HFF-Myc (cell line): Measurements from ENCODE around the gene IMPA2.

Source experiments
- DNase-seq: peaks from one replicate; pipeline ENCODE4 v3.0.0-alpha.2; 2011; ENCODE audit warnings: low read depth; ENCODE audit errors: extremely low read depth
- H3K4me3 ChIP-seq: replicated peaks from 2 replicates; pipeline ENCODE4 v1.5.1; 2011; ENCODE audit warnings: low read depth, mild to moderate bottlenecking, control low read depth, low read length
- TF ChIP-seq, protein P1 (sequence below): IDR thresholded peaks from 2 replicates; pipeline ENCODE4 v1.5.1; 2012; ENCODE audit warnings: mild to moderate bottlenecking, low read depth, low read length, control low read depth; ENCODE audit errors: missing control alignments

IMPA2 gene

DNA sequence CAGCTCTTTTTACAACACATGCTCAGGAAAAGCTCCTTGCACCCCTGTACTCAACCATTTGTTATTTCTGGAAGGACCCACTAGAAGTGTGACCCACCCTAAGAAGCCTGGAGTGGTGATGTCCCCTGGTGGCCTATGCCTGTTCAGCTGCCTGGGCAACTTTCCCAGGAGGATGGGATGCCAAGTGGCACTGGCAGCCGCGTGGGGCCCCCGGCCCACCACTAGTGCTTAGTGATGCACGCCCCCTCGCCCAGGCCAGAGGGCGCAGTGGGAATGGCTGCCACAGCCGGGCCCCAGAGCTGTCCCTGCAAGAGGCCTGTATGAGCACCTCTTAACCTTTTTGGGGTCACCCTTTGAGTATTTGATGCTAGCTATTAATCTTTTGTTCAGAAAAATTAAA lies 18.1 kb downstream of the IMPA2 start:
- no peak overlapping the region for H3K4me3 ChIP-seq
- no peak for DNase-seq
- TF ChIP-seq, protein P1, sequence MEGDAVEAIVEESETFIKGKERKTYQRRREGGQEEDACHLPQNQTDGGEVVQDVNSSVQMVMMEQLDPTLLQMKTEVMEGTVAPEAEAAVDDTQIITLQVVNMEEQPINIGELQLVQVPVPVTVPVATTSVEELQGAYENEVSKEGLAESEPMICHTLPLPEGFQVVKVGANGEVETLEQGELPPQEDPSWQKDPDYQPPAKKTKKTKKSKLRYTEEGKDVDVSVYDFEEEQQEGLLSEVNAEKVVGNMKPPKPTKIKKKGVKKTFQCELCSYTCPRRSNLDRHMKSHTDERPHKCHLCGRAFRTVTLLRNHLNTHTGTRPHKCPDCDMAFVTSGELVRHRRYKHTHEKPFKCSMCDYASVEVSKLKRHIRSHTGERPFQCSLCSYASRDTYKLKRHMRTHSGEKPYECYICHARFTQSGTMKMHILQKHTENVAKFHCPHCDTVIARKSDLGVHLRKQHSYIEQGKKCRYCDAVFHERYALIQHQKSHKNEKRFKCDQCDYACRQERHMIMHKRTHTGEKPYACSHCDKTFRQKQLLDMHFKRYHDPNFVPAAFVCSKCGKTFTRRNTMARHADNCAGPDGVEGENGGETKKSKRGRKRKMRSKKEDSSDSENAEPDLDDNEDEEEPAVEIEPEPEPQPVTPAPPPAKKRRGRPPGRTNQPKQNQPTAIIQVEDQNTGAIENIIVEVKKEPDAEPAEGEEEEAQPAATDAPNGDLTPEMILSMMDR, result no peak

- no peak overlapping the region for H3K4me3 ChIP-seq
- DNase-seq, result no peak
- TF ChIP-seq, protein P1, result no peak
Measured at GRCh38 chr18:12000072-12000659, 18.9 kb downstream of the IMPA2 start.

DNA sequence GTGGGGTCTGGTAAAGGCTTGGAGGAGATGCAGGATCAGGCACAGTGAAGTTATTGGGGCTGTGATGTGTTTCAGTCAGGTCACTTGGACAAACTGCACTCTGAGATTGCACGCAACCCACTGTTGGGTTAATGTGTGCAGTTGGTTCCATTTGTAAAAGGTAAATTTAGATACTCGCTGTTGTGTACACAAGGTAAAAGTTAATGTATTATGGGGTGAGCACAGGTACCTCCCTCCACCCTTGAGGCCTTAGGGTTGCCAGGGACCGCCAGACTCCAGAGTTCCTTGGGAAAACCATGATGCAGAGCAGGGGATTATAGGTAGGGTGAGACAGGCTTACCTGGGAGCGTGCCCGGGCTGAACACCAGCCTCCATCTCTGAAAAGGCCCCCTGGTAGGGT lies 20.1 kb downstream of the IMPA2 start:
- TF ChIP-seq, protein P1, result no peak
- DNase-seq, result no peak
- H3K4me3 ChIP-seq, result no peak overlapping the region

DNA sequence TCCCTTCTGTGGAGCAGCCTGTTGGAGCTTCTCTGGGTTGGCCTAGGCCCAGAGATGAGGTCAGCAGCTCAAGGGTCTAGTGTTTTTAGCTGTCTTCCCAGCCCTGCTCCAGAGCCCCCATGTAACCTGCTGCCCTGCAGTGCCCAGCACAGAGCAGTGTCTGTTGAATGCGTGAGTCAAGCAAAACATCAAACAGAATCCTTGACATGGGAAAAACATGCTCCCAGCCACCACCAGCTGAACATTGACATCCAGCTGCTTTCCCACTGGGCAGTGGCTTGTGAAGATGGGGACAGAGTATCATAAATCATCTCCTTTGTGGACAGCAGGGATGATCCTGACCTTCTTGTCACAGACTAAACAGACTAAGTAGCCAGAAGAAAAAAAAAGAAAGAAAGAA lies 22.6 kb downstream of the IMPA2 start:
- DNase-seq, result no peak
- no peak overlapping the region for H3K4me3 ChIP-seq
- TF ChIP-seq, protein P1, result no peak

DNA sequence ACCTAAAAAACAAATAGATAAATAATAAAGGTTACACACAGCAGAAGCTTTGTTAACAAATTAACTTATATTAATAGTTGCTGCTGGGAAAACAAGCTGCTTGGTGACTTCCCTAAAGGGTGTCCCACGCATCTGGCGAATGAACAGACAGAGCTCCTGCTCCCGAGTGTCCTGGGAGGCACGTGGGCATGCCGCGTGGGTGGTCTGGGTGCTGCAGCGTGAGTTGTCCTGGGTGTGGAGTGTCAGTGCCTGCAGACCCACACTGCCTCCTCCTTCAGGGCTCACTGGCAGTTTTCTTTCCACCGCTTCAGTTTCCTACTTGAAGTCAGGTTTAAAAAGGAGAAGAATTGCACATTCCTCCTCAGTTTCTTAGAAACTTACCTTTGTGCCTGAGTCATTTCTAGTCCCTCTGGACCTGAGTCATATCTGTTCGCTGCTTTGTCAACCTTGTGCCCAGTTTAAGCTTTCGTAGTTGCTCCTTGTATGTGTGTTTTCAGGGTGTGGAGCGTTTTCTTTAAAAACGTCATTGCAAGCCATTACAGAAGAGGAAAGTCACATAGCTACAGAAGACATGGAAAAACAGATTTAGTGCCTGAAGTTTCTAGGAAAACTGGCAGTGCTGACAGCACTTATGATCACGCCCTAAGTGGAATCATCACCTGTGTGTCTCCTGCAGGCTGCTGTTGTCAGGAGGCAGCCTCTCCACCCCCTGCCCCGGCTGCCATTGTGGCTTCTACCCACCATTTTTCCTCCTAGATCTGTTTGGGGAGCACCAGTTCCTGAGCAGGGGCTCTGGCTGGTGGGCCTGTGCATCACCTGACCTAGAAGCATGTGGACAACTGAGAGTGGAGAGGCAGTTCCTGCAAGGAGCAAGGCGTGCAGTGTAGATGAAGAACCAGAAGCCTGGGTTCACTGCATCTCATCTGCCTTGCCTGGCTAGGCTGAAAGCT lies 24.5 kb downstream of the IMPA2 start:
- H3K4me3 ChIP-seq, result no peak overlapping the region
- TF ChIP-seq, protein P1, result no peak
- no peak for DNase-seq

DNA sequence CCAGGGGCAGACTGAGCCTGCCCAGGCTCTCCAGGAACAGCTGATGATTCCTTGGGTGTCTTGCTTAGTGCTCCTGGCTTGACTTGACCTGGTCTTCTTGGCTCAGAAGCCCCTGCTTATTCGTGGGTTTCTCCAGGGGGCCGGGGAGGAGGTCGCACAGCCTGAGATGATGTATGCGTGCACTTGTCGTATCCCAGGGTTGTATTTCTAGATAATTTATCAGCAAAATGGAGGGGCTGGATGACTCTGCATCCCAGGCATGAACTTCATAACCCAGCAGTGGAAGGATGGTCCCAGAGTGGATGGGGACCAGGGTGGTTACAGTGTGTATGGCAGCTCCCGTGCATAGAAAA lies 25.2 kb downstream of the IMPA2 start:
- no peak for DNase-seq
- H3K4me3 ChIP-seq, result no peak overlapping the region
- TF ChIP-seq, protein P1, result no peak
